HepG2 (cell line): ENCODE measurements around the gene TBCD. TPM values are rescaled to one million over a fixed set of nuclear protein-coding genes. Genes with fewer than 3 reads are reported as not detected.
A peak's percentile ranks its signal among the peaks of the same experiment; 100 is the strongest.

ENCODE experiments used
- ASH2L ChIP-seq: fragments of 300-600, 200-600 bp; sonication (generic); IDR thresholded peaks from 2 replicates; pipeline ENCODE4 v1.7.0; 2017; ENCODE audit warnings: low read depth, mild to moderate bottlenecking, moderate library complexity, mixed read lengths, low read length; ENCODE audit not compliant: insufficient read length
- CEBPB ChIP-seq: IDR thresholded peaks from 2 replicates; pipeline ENCODE4 v1.6.1; 2011; ENCODE audit warnings: low read depth, low read length, improper control_type of control experiment, borderline replicate concordance
- CENPX ChIP-seq: sonication (generic); formaldehyde crosslinking; IDR thresholded peaks from 2 replicates; pipeline ENCODE4 v1.9.0; 2021; ENCODE audit warnings: mild to moderate bottlenecking, missing genetic modification reagents, moderate library complexity
- ELF1 ChIP-seq: sonication (generic); formaldehyde crosslinking; IDR thresholded peaks from 2 replicates; pipeline ENCODE4 v1.4.0; 2020; ENCODE audit warnings: missing genetic modification reagents
- HIVEP1 ChIP-seq: sonication (generic); formaldehyde crosslinking; IDR thresholded peaks from 2 replicates; pipeline ENCODE4 v1.4.0; 2020; ENCODE audit warnings: mild to moderate bottlenecking, missing genetic modification reagents
- HNF4A ChIP-seq: sonication (generic); formaldehyde crosslinking; IDR thresholded peaks from 2 replicates; pipeline ENCODE4 v1.4.0; 2020; ENCODE audit warnings: missing genetic modification reagents
- MIXL1 ChIP-seq: IDR thresholded peaks from 2 replicates; pipeline ENCODE4 v1.6.1; 2016
- NFIC ChIP-seq: IDR thresholded peaks from 2 replicates; pipeline ENCODE4 v1.6.1; 2012; ENCODE audit warnings: mild to moderate bottlenecking, low read length, inconsistent platforms
- NR2F6 ChIP-seq, 2 experiments: IDR thresholded peaks; 2 replicates each; pipeline ENCODE4 v1.6.1; 2016; ENCODE audit warnings: antibody characterized with exemption in 1 of 2, mild to moderate bottlenecking in 1 of 2
- SAP130 ChIP-seq: IDR thresholded peaks from 2 replicates; pipeline ENCODE4 v1.6.1; 2016; ENCODE audit warnings: low read depth
- SP5 ChIP-seq: IDR thresholded peaks from 2 replicates; pipeline ENCODE4 v1.6.1; 2016; ENCODE audit warnings: low read depth, borderline replicate concordance
- ZFX ChIP-seq: sonication (generic); formaldehyde crosslinking; IDR thresholded peaks from 2 replicates; pipeline ENCODE4 v1.4.0; 2020; ENCODE audit warnings: mild to moderate bottlenecking, low read depth, missing genetic modification reagents, moderate library complexity
- ZMAT3 ChIP-seq: sonication (generic); formaldehyde crosslinking; conservative IDR thresholded peaks from 2 replicates; pipeline ENCODE4 v1.7.0; 2021; ENCODE audit warnings: missing genetic modification reagents
- ZNF382 ChIP-seq: sonication (generic); formaldehyde crosslinking; IDR thresholded peaks from 2 replicates; pipeline ENCODE4 v1.5.0; 2020; ENCODE audit warnings: missing genetic modification reagents, mild to moderate bottlenecking, borderline replicate concordance
- ZNF761 ChIP-seq: sonication (generic); formaldehyde crosslinking; conservative IDR thresholded peaks from 2 replicates; pipeline ENCODE4 v1.4.0; 2020; ENCODE audit warnings: mild to moderate bottlenecking, missing genetic modification reagents
- ZNF775 ChIP-seq: sonication (generic); formaldehyde crosslinking; IDR thresholded peaks from 2 replicates; pipeline ENCODE4 v1.4.0; 2020; ENCODE audit warnings: missing genetic modification reagents, mild to moderate bottlenecking, moderate library complexity, borderline replicate concordance
- ZNF777 ChIP-seq: sonication (generic); formaldehyde crosslinking; IDR thresholded peaks from 2 replicates; pipeline ENCODE4 v1.4.0; 2020; ENCODE audit warnings: missing genetic modification reagents
- polyA plus RNA-seq, 8 experiments: library from polyadenylated mRNA; depleted of rRNA in 3 of 8; stranded (reverse) in 7 of 8; unstranded in 1 of 8; fragments of >200 nt; fragmentation: Illumina TruSeq in 4 of 8; extraction: Trizol in 4 of 8; gene quantifications; 2 replicates each; pipeline versions ENCODE4 v1.2.1 to v1.2.3, GENCODE V29; 2011 to 2016; ENCODE audit warnings: low read depth in 4 of 8, missing spikeins in 1 of 8, mixed read lengths in 1 of 8; ENCODE audit not compliant: insufficient read depth in 1 of 8
- total RNA-seq, 5 experiments: library from RNA; depleted of rRNA; stranded (reverse); fragments of >200 nt; fragmentation: Illumina TruSeq; extraction: Trizol; gene quantifications; 2 replicates each; pipeline ENCODE4 v1.2.3, GENCODE V29; 2016; ENCODE audit warnings: low read depth in 1 of 5

TBCD gene
- total and polyA plus RNA-seq, 2 of the 13 experiments (the other 11 are each of a cell fraction or from before 2014, with no cell fraction given) = 33.9 to 54.8 TPM

DNA sequence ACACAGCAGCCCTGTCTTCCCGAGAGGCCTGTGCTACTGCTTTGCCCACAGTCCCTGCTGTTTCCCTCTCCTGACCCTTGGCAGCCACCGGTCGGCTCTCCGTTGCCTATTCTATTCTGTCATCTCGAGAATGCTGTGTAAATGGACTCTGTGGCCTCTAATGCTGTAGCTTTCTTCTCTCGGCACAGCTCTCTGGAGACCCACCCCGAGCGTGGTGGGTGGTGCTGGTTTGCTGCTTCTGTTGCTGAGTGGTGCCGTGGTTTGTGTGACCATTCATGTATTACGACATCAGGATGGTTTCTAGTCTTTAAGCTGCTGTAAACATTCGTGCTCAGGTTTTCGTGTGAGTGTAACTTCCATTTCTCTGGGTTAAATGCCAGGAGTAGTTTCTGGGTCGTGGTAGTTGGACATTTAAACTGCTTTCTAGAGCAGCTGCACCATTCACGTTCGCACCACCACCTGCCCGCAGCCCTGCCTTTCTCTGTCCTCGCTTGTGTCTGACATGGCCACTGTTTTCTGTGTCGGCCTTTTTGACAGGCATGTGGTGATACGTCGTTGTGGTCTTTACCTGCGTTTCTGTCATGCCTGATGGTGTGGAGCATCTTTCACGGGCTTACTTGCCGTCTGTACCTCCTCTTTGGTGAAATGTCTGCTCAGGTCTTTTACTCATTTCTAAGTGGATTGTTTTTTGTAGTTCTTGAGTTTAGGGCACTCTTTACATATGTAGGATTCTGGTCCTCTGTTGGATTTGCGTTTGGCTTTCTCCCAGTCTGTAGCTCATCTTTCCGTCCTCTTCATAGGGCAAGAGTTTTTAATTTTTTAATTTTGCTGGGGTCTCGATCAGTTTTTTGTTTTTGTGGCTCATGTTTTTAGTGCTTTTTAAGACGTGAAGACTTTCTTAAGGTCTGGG lies 135.6 kb downstream of the TBCD start (continued):
- TF ChIP-seq CENPX (CRISPR knock-in tag) (no peak), HIVEP1 (CRISPR knock-in tag) (0 out of 2 replicates have a peak, but pooled peaks have one; percentile 19), NR2F6 (IDR thresholded peaks at IDR 0.05) (no peak), NR2F6 (CRISPR knock-in tag; IDR thresholded peaks at IDR 0.05) (peak; percentile 65; the same call in 1 of the 2 replicates), SP5 (peak; percentile 56; the same call in 1 of the 2 replicates), HNF4A (peak; percentile 30; the same call in 1 of the 2 replicates), ZNF777 (CRISPR knock-in tag) (no peak), ELF1 (CRISPR knock-in tag) (no peak), ZNF761 (CRISPR knock-in tag) (no peak), ZNF775 (CRISPR knock-in tag) (no peak), ZNF382 (CRISPR knock-in tag) (no peak), ZMAT3 (CRISPR knock-in tag) (0 out of 2 replicates have a peak, but pooled peaks have one; percentile 40), NFIC (no peak), CEBPB (peak; percentile 91), ZFX (CRISPR knock-in tag) (peak; percentile 33; the same call in 1 of the 2 replicates), SAP130 (CRISPR knock-in tag) (peak; percentile 66), MIXL1 (CRISPR knock-in tag) (0 out of 2 replicates have a peak, but pooled peaks have one; percentile 25), ASH2L (peak; percentile 73)
